IPS-15b (cell line): ENCODE measurements around the gene DMRTC2.

Experiments
- H3K27me3 ChIP-seq: one replicate; pipeline ENCODE4 v1.6.1; 2013; ENCODE audit warnings: low read length; ENCODE audit not compliant: control insufficient read depth, insufficient read depth
- H3K36me3 ChIP-seq: one replicate; pipeline ENCODE4 v1.6.1; 2013; ENCODE audit warnings: low read length; ENCODE audit not compliant: control insufficient read depth, insufficient read depth
- H3K4me1 ChIP-seq: one replicate; pipeline ENCODE4 v1.6.1; 2013; ENCODE audit warnings: mild to moderate bottlenecking, low read length; ENCODE audit not compliant: control insufficient read depth, insufficient read depth
- H3K4me3 ChIP-seq: one replicate; pipeline ENCODE4 v1.5.1; 2013; ENCODE audit warnings: low read depth, low read length
- H3K9ac ChIP-seq: one replicate; pipeline ENCODE4 v1.6.1; 2013; ENCODE audit warnings: low read depth, mild to moderate bottlenecking, low read length
- H3K9me3 ChIP-seq: one replicate; pipeline ENCODE4 v1.6.1; 2013; ENCODE audit warnings: mild to moderate bottlenecking, low read length; ENCODE audit not compliant: control insufficient read depth, insufficient read depth

DMRTC2 gene

GRCh38 chr19:41862445-41862986, 17.7 kb downstream of the DMRTC2 start:
- Histone ChIP-seq H3K9me3 (no peaks in the 10 kb centered on the region), H3K4me3 (no peak overlapping the region), H3K4me1 (peaks cover 10% of the 10 kb centered on the region), H3K36me3 (peaks cover 66% of the 10 kb centered on the region), H3K27me3 (no peaks in the 10 kb centered on the region), H3K9ac (no peak overlapping the region)

DNA sequence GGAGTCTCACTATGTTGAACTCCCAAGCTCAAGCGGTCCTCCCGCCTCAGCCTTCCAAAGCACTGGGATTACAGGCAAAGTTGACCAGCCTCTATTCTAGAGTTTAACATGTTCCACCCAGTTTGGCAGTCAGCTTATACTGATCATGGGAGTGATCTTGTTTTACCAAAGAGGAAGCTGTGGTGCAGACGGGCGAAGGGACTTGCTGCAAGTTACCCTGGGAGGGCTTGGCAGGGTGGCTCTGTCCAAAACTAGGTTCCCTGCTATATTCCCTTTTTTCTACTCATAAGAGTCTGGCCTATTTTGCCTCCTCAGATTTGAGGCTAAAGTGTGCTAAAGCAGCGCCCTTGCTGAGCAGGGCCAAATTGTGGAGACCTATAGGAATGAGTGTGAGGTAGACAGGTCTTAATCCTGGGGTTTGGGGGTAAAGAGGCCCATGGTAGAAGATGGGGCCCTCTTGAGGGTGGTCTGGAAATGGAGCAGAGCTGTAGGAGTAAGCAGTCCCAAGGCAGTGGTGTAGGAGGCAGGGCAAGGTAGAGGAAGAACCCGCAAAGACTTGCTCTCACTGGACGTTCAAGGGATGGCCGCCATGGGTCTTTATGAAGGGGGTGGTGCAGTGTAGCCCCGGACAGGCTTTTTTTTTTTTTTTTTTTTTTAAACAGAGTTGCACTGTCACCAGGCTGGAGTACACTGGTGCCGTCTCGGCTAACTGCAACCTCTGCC, 18.5 kb downstream of the DMRTC2 start:
- Histone ChIP-seq H3K4me1 (peaks cover 10% of the 10 kb centered on the region), H3K4me3 (no peak overlapping the region), H3K9ac (peak overlapping the region; percentile 32), H3K36me3 (peaks cover 74% of the 10 kb centered on the region), H3K9me3 (no peaks in the 10 kb centered on the region), H3K27me3 (no peaks in the 10 kb centered on the region)

DNA sequence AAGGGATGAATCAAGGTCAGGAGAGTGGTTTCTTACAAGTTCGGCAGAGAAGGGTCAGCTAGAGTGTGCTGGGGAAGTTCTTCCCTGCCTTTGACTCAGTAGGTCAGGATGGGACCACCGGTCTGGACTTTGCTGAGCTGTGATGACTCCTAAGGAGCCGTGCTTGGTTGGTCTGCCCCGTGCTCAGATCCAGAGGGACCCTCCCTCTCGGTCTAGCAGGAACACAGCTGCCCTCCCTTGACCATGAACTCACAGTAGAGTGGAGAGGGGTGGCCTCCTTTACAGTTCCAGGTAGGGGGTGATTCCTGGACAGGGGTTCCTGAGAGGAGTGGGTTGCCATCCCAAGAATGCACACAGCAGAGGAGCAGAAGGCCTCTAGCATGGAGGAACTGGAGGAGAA, 19.5 kb downstream of the DMRTC2 start:
- no peaks in the 10 kb centered on the region for H3K27me3 ChIP-seq
- peaks cover 10% of the 10 kb centered on the region for H3K4me1 ChIP-seq
- H3K9ac ChIP-seq, result peak overlapping the region; percentile 41
- no peak overlapping the region for H3K4me3 ChIP-seq
- peaks cover 84% of the 10 kb centered on the region for H3K36me3 ChIP-seq
- no peaks in the 10 kb centered on the region for H3K9me3 ChIP-seq

DNA sequence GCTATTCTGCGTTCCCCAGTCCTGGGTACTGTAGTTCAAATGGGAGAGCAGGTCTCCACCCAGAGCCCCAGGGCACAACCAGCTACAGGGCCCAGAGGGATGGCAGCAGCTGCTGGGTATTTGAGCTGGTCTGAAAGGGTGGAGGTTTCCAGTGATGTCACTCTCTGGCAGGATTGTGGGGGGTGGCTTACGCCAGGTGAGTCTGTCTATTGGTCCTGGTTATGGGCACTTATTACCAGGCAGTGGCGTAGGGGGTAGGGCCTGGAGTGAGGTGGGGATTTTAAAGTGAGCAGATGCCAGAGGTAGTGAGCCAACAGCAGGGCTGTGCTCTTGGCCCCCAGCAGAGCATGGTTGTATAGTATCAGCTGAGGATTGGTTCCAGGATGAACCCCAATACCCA, 21.4 kb downstream of the DMRTC2 start:
- H3K4me3 ChIP-seq, result no peak overlapping the region

GRCh38 chr19:41868120-41868988, 23.5 kb downstream of the DMRTC2 start:
- peaks cover 74% of the 10 kb centered on the region for H3K36me3 ChIP-seq
- no peaks in the 10 kb centered on the region for H3K27me3 ChIP-seq
- H3K9me3 ChIP-seq, result no peaks in the 10 kb centered on the region
- no peak overlapping the region for H3K4me3 ChIP-seq
- no peak overlapping the region for H3K9ac ChIP-seq
- peaks cover 4% of the 10 kb centered on the region for H3K4me1 ChIP-seq

More for the DNA sequence above, 21.4 kb downstream of the DMRTC2 start:
- Histone ChIP-seq H3K27me3 (no peaks in the 10 kb centered on the region), H3K9ac (no peak overlapping the region), H3K36me3 (peaks cover 89% of the 10 kb centered on the region), H3K4me1 (peaks cover 9% of the 10 kb centered on the region), H3K9me3 (no peaks in the 10 kb centered on the region)

DNA sequence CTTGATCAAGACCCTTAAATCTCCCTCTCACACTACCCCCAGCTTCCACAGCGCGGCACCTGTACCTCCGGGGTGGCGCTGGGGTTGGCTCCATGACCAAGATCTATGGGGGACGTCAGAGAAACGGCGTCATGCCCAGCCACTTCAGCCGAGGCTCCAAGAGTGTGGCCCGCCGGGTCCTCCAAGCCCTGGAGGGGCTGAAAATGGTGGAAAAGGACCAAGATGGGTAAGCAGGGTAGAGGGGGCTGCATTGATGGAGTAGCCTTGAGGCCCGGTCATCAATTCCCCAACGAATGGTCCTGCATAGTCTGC, 24.1 kb downstream of the DMRTC2 start:
- no peaks in the 10 kb centered on the region for H3K27me3 ChIP-seq
- H3K9ac ChIP-seq, result no peak overlapping the region
- peaks cover 5% of the 10 kb centered on the region for H3K4me1 ChIP-seq
- peaks cover 68% of the 10 kb centered on the region for H3K36me3 ChIP-seq
- H3K9me3 ChIP-seq, result no peaks in the 10 kb centered on the region
- H3K4me3 ChIP-seq, result no peak overlapping the region

DNA sequence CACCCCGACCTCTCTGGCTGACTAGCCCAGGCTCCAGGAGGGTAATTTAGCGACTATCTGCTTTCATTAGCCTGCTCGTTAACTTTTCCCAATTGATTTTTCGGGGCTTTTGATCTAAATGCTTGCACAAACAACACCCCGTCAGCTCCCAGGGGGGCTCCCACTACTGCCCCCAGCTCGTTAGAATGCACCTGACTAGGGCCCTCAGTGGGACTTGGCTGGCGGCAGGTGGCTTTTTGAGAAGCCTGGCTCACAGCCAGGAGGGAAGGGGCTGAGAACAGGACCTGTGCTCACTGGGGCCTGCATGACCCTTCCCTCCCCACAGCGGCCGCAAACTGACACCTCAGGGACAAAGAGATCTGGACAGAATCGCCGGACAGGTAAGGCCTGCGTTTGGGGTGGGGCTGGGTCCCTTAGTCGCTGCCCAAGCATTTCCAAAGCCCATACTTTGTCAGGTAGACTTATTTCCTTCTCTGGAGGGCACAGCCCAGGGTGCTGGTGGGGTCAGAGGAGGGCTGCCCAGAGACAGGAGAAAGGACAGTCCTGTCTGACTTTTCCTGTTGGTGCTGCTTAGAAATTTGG, 24.6 kb downstream of the DMRTC2 start:
- Histone ChIP-seq H3K9ac (peak overlapping the region; percentile 37), H3K27me3 (no peaks in the 10 kb centered on the region), H3K36me3 (peaks cover 63% of the 10 kb centered on the region), H3K4me3 (no peak overlapping the region), H3K4me1 (peaks cover 2% of the 10 kb centered on the region), H3K9me3 (no peaks in the 10 kb centered on the region)

- H3K9ac ChIP-seq, result no peak overlapping the region
- no peaks in the 10 kb centered on the region for H3K9me3 ChIP-seq
- H3K27me3 ChIP-seq, result no peaks in the 10 kb centered on the region
- H3K36me3 ChIP-seq, result peaks cover 54% of the 10 kb centered on the region
- no peak overlapping the region for H3K4me3 ChIP-seq
- H3K4me1 ChIP-seq, result peaks cover 2% of the 10 kb centered on the region
Observed at GRCh38 chr19:41870401-41870873, 25.6 kb downstream of the DMRTC2 start.

GRCh38 chr19:41871573-41872383, 26.9 kb downstream of the DMRTC2 start:
- Histone ChIP-seq H3K4me1 (peaks cover 2% of the 10 kb centered on the region), H3K27me3 (no peaks in the 10 kb centered on the region), H3K9me3 (no peaks in the 10 kb centered on the region), H3K9ac (no peak overlapping the region), H3K36me3 (peaks cover 45% of the 10 kb centered on the region), H3K4me3 (no peak overlapping the region)

DNA sequence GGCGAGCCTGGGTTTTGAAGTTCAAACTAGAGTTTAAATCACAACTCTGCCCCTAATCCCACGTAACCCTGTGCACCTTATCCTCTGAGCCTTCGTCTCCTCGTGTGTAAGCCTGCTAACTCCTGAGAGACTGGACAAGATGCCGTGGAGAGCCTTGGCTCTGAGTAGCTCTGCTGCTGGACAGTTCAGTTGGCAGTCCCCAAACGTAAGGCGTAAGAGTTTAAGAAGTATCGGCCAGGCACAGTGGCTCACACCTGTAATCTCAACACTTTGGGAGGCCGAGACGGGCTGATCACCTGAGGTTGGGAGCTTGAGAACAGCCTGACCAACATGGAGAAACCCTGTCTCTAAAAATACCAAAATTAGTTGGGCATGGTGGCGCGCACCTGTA, 27.5 kb downstream of the DMRTC2 start:
- Histone ChIP-seq H3K36me3 (peaks cover 42% of the 10 kb centered on the region), H3K4me3 (no peak overlapping the region), H3K27me3 (no peaks in the 10 kb centered on the region), H3K9ac (no peak overlapping the region), H3K4me1 (peaks cover 3% of the 10 kb centered on the region), H3K9me3 (no peaks in the 10 kb centered on the region)
